ENCODE measurements around the gene IL36RN.

IL36RN gene

DNA sequence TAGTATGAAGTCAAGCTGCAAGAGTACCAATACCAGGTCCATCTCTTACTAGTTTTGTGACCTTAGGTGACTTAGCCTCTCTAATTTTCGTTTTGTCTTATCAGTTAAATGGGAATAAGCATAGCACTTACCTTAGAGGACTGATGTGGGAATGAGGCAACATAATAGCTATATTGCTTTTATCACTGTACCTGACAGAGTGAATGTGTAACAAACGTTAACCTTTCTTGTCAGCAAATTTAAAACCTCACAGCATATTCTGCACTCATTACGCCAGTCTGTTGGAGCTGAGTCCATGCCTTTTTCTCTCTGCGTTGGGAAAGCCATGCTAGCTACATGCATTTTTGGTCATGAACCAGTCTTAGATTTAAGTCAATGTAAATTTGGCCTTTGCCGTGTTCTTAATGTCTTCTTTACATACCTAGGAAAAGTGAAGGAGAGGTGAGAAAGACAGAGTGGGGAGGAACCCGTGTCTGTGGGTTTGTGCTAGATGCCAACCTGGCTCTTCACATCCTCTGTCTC is 6.5 kb upstream of the IL36RN start, which contains the start of gene IL36B:
TSS of gene IL36B (minus strand) at position 472 of the 522 bp plus-strand sequence.
- H3K4me1 ChIP-seq (ENCODE audit: low read length): no peaks in the 10 kb centered on the region
- H3K4me3 ChIP-seq (ENCODE audit: low read length): no peak within 1 kb of the TSS
- no peak for TF ChIP-seq EZH2phosphoT487 (IDR thresholded peaks at IDR 0.05; ENCODE audit: low read depth)
- no peak for TF ChIP-seq CTCF (IDR thresholded peaks at IDR 0.05; ENCODE audit: low read depth, low read length)
- H3K4me2 ChIP-seq (ENCODE audit: low read length): no peak within 1 kb of the TSS
- H3K9ac ChIP-seq (ENCODE audit: low read length): no peak within 1 kb of the TSS
- H3K27ac ChIP-seq (ENCODE audit: low read length): no peak within 1 kb of the TSS
- no peaks in the 10 kb centered on the region for H3K79me2 ChIP-seq (ENCODE audit: low read length)
- H4K20me1 ChIP-seq (ENCODE audit: insufficient read depth, low read length): no peaks in the 10 kb centered on the region
- H3K36me3 ChIP-seq (replicated peaks; ENCODE audit: low read depth, low read length): no peaks in the 10 kb centered on the region
- H3K9me3 ChIP-seq (ENCODE audit: insufficient read depth, low read length): no peaks in the 10 kb centered on the region
- 0 out of 2 replicates have a peak, but pooled peaks cover 8% of the 10 kb centered on the region for H3K27me3 ChIP-seq (ENCODE audit: low read depth, low read length)
- H2AFZ ChIP-seq (ENCODE audit: low read depth, low read length): no peak within 1 kb of the TSS

DNA sequence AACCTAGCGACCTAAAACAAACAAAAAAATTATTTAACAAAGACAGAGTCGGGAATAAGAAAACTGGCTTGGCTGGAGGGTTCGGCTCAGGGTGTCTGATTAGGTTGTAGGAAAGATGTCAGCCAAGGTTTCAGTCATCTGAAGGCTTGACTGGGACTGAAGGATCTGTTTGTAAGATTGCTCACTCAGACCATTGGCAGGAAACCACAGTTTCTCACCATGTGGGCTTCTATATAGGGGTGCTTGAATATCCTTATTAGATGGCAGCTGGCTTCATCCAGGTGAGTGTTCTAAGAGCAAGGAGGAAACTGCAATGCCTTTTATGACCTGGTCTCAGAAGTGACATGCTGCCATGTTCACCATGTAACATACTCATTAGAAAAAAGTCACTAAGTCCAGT is 5.3 kb upstream of the IL36RN start:
- H3K36me3 ChIP-seq (replicated peaks; ENCODE audit: low read depth, low read length): no peaks in the 10 kb centered on the region
- H3K9me3 ChIP-seq (ENCODE audit: insufficient read depth, low read length): no peaks in the 10 kb centered on the region
- no peak overlapping the region for H3K4me3 ChIP-seq (ENCODE audit: low read length)
- H3K79me2 ChIP-seq (ENCODE audit: low read length): no peaks in the 10 kb centered on the region
- no peaks in the 10 kb centered on the region for H4K20me1 ChIP-seq (ENCODE audit: insufficient read depth, low read length)
- H3K4me1 ChIP-seq (ENCODE audit: low read length): no peaks in the 10 kb centered on the region
- no peak overlapping the region for H3K27ac ChIP-seq (ENCODE audit: low read length)
- no peak for TF ChIP-seq EZH2phosphoT487 (IDR thresholded peaks at IDR 0.05; ENCODE audit: low read depth)
- TF ChIP-seq CTCF (IDR thresholded peaks at IDR 0.05; ENCODE audit: low read depth, low read length): no peak
- no peaks in the 10 kb centered on the region for H3K27me3 ChIP-seq (ENCODE audit: low read depth, low read length)
- H3K4me2 ChIP-seq (ENCODE audit: low read length): no peak overlapping the region
- no peak overlapping the region for H2AFZ ChIP-seq (ENCODE audit: low read depth, low read length)
- no peak overlapping the region for H3K9ac ChIP-seq (ENCODE audit: low read length)

- no peaks in the 10 kb centered on the region for H4K20me1 ChIP-seq (ENCODE audit: insufficient read depth, low read length)
- no peak overlapping the region for H3K9ac ChIP-seq (ENCODE audit: low read length)
- no peak overlapping the region for H3K4me3 ChIP-seq (ENCODE audit: low read length)
- no peak for TF ChIP-seq CTCF (IDR thresholded peaks at IDR 0.05; ENCODE audit: low read depth, low read length)
- no peak for TF ChIP-seq EZH2phosphoT487 (IDR thresholded peaks at IDR 0.05; ENCODE audit: low read depth)
- H2AFZ ChIP-seq (ENCODE audit: low read depth, low read length): no peak overlapping the region
- H3K4me2 ChIP-seq (ENCODE audit: low read length): no peak overlapping the region
- H3K4me1 ChIP-seq (ENCODE audit: low read length): no peaks in the 10 kb centered on the region
- H3K27me3 ChIP-seq (ENCODE audit: low read depth, low read length): no peaks in the 10 kb centered on the region
- H3K79me2 ChIP-seq (ENCODE audit: low read length): no peaks in the 10 kb centered on the region
- H3K9me3 ChIP-seq (ENCODE audit: insufficient read depth, low read length): no peaks in the 10 kb centered on the region
- H3K36me3 ChIP-seq (replicated peaks; ENCODE audit: low read depth, low read length): no peaks in the 10 kb centered on the region
- H3K27ac ChIP-seq (ENCODE audit: low read length): no peak overlapping the region
Observed at GRCh38 chr2:113054066-113054465, 4.9 kb upstream of the IL36RN start.

DNA sequence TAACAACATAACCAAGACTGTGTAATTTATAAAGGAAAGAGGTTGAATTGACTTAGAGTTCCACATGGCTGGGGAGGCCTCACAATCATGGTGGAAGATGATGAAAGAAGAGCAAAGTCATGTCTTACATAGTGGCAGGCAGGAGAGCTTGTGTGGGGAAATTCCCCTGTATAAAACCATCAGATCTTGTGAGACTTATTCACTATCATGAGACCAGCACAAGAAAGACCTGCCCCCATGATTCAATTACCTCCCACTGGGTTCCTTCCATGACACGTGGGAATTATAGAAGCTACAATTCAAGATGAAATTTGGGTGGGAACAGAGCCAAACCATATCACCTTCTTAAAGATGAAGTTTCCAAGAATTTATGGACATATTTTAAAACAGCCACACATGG is 2.5 kb upstream of the IL36RN start:
- Histone ChIP-seq H3K4me3 (ENCODE audit: low read length) (no peak overlapping the region), H2AFZ (ENCODE audit: low read depth, low read length) (no peak overlapping the region), H3K4me2 (ENCODE audit: low read length) (no peak overlapping the region), H3K4me1 (ENCODE audit: low read length) (no peaks in the 10 kb centered on the region), H3K79me2 (ENCODE audit: low read length) (no peaks in the 10 kb centered on the region), H3K27me3 (ENCODE audit: low read depth, low read length) (no peaks in the 10 kb centered on the region), H3K9ac (ENCODE audit: low read length) (no peak overlapping the region), H3K9me3 (ENCODE audit: insufficient read depth, low read length) (no peaks in the 10 kb centered on the region), H4K20me1 (ENCODE audit: insufficient read depth, low read length) (no peaks in the 10 kb centered on the region), H3K36me3 (replicated peaks; ENCODE audit: low read depth, low read length) (no peaks in the 10 kb centered on the region), H3K27ac (ENCODE audit: low read length) (no peak overlapping the region)
- TF ChIP-seq CTCF (IDR thresholded peaks at IDR 0.05; ENCODE audit: low read depth, low read length) (no peak), EZH2phosphoT487 (IDR thresholded peaks at IDR 0.05; ENCODE audit: low read depth) (no peak)
